RWPE2 (cell line): ENCODE results near the gene PARD6G.

Experiments used
- ATAC-seq: fragments of 200-7000 bp; cut with Tn5 transposase; 3 replicates; pipeline ENCODE4 v1.9.1; 2021; ENCODE audit warnings: low read depth
- DNase-seq: peaks from one replicate; pipeline ENCODE4 v3.0.0-alpha.2; 2020; ENCODE audit warnings: low spot score
- H3K27ac ChIP-seq: fragments of 450-650 bp; 2 replicates; pipeline ENCODE4 v1.5.1; 2017; ENCODE audit warnings: mild to moderate bottlenecking; ENCODE audit not compliant: poor library complexity, severe bottlenecking
- H3K27me3 ChIP-seq: fragments of 250-450 bp; sonication (Bioruptor Pico); 2 replicates; pipeline ENCODE4 v1.5.1; 2021; ENCODE audit warnings: mild to moderate bottlenecking, moderate library complexity; ENCODE audit not compliant: insufficient read depth, poor library complexity, severe bottlenecking
- H3K36me3 ChIP-seq: fragments of 250-450 bp; sonication (Bioruptor Pico); 2 replicates; pipeline ENCODE4 v1.5.1; 2020; ENCODE audit warnings: low read depth, mild to moderate bottlenecking, moderate library complexity
- H3K4me1 ChIP-seq: fragments of 250-450 bp; sonication (Bioruptor Pico); 2 replicates; pipeline ENCODE4 v1.5.1; 2021; ENCODE audit warnings: mild to moderate bottlenecking, moderate library complexity; ENCODE audit not compliant: insufficient read depth, poor library complexity, severe bottlenecking
- H3K4me3 ChIP-seq: fragments of 250-450 bp; sonication (Bioruptor Pico); 2 replicates; pipeline ENCODE4 v1.5.1; 2021; ENCODE audit warnings: mild to moderate bottlenecking, moderate library complexity; ENCODE audit not compliant: severe bottlenecking
- H3K9me3 ChIP-seq: fragments of 250-450 bp; sonication (Bioruptor Pico); 2 replicates; pipeline ENCODE4 v1.5.1; 2021; ENCODE audit warnings: mild to moderate bottlenecking, moderate library complexity; ENCODE audit not compliant: severe bottlenecking
- TF ChIP-seq, protein P1 (sequence below): fragments of 450-650 bp; IDR thresholded peaks from one replicate; pipeline ENCODE4 v1.5.1; 2017; ENCODE audit warnings: mild to moderate bottlenecking, moderate library complexity; ENCODE audit not compliant: poor library complexity, severe bottlenecking

PARD6G gene

DNA sequence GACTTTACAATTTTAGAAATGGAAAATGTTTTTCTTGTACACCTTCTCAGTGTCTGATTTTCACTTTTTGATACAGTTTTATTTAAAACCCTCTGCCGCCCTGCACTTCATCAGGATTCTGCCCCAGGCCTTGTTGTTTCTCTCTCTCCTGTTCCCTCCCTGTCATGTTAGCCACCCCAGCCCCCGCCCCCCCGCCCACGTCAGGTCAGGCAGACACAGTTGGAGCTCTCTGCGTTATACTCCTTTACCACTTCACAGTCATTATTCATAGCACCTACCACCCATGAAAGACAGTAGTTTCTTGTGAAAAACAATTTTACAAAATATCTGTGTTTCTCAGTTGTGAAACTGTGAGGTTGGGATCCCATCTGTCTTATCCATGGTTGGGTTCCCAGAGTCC is 116.8 kb downstream of the PARD6G start:
- DNase-seq (no peak), ATAC-seq (no peak)
- Histone ChIP-seq H3K4me3 (no peak overlapping the region), H3K4me1 (peaks cover 12% of the 10 kb centered on the region), H3K27me3 (no peaks in the 10 kb centered on the region), H3K27ac (no peak overlapping the region), H3K36me3 (peaks cover 63% of the 10 kb centered on the region), H3K9me3 (no peaks in the 10 kb centered on the region)
- TF ChIP-seq, protein P1, sequence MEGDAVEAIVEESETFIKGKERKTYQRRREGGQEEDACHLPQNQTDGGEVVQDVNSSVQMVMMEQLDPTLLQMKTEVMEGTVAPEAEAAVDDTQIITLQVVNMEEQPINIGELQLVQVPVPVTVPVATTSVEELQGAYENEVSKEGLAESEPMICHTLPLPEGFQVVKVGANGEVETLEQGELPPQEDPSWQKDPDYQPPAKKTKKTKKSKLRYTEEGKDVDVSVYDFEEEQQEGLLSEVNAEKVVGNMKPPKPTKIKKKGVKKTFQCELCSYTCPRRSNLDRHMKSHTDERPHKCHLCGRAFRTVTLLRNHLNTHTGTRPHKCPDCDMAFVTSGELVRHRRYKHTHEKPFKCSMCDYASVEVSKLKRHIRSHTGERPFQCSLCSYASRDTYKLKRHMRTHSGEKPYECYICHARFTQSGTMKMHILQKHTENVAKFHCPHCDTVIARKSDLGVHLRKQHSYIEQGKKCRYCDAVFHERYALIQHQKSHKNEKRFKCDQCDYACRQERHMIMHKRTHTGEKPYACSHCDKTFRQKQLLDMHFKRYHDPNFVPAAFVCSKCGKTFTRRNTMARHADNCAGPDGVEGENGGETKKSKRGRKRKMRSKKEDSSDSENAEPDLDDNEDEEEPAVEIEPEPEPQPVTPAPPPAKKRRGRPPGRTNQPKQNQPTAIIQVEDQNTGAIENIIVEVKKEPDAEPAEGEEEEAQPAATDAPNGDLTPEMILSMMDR: no peak

DNA sequence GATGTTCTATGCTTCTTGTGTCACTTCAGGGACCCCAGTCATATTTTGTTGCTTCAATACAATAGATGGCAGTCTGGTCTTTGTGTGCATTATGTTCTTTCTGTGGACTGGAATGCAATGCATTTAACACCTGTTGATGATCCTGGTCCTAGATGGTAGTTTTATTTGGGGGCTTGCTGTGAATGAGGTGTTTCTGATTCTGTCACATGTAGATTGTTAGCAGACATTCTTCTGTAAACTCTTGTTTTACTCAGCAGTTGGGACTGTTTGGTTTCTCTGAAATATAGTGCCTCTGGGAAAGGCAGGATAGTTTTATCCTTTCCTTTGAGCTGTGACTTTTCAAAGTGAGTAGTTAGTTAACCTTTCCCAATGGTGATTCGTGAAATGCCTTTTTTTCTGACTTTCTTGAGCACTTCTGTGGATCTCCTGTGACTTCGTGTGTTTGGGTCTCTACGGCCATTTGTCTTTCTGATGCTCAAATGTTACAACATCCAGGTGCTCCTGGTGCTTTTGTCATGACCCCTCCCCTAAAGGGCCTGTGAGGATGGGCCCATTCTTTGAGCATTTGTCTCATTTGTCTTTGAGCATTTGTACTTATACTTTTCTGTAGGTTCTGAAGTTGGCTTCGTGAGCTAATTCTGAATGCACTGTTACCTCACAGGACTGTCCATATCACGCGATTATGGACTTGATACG is 117.5 kb downstream of the PARD6G start:
- Histone ChIP-seq H3K4me3 (no peak overlapping the region), H3K36me3 (peaks cover 56% of the 10 kb centered on the region), H3K9me3 (no peaks in the 10 kb centered on the region), H3K27me3 (no peaks in the 10 kb centered on the region), H3K4me1 (peaks cover 12% of the 10 kb centered on the region), H3K27ac (no peak overlapping the region)
- TF ChIP-seq, protein P1: no peak
- DNase-seq (no peak), ATAC-seq (no peak)

DNA sequence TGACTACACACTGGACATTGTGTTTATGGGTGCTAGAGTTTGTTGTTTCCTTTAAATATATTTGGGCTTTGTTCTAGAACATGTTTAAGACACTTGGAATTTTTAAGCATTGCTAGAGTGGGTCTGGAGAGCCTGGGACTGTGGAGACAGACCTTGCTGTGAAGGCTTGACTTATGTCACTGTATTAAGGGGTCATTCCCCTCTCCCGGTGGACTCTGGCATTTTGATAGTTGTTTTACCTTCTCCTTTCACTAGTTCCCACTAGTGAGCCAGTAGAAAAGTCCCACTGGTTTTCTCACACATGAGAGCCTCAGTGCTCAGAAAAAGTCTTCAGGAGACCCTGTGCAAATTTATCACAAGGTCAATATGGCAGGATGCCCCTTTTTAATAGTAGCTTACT is 119.7 kb downstream of the PARD6G start:
- peaks cover 38% of the 10 kb centered on the region for H3K36me3 ChIP-seq
- no peak for DNase-seq
- no peak for ATAC-seq
- no peaks in the 10 kb centered on the region for H3K27me3 ChIP-seq
- H3K9me3 ChIP-seq: no peaks in the 10 kb centered on the region
- peaks cover 19% of the 10 kb centered on the region for H3K4me1 ChIP-seq
- no peak overlapping the region for H3K4me3 ChIP-seq
- H3K27ac ChIP-seq: no peak overlapping the region
- TF ChIP-seq, protein P1: no peak

DNA sequence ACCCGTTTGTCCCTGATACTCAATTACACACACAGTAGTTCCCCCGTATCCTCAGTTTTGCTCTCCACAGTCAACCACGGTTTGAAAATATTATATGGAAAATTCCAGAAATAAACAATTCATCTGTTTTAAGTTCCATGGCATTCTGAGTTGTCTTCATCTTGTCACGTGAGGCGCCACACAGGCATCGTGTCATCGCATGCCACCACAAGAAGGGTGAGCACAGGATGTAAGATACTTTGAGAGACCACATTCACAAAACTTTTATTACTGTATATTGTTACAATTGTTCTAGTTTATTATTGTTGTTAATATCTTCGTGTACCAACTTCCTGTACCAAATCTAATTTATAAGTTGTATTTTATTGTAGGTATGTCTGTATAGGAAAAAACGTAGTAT is 120.5 kb downstream of the PARD6G start:
- Histone ChIP-seq H3K9me3 (no peaks in the 10 kb centered on the region), H3K4me3 (no peak overlapping the region), H3K27me3 (no peaks in the 10 kb centered on the region), H3K36me3 (peaks cover 30% of the 10 kb centered on the region), H3K27ac (no peak overlapping the region), H3K4me1 (peaks cover 12% of the 10 kb centered on the region)
- DNase-seq (no peak), ATAC-seq (no peak)
- TF ChIP-seq, protein P1: no peak

DNA sequence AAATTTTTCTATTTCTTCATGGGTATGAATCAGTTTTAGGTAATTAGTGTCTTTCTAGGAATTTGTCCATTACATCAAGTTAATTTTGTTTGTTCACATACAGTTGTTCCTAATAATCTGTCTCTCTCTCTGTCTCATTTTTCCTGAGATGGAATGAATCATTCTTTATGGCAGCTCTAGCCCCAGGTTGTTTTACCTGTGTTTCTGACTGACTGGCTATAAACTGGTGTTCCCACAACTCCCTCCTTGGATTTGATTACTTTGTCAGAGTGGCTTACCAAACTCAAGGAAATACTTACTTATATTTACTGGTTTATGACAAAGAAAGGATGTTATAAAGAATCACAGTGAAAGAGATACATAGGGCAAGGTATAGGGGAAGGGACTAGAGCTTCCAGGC is 123.2 kb downstream of the PARD6G start:
- no peaks in the 10 kb centered on the region for H3K9me3 ChIP-seq
- peak; percentile 85 for ATAC-seq
- no peak overlapping the region for H3K4me3 ChIP-seq

More for the DNA sequence above, 123.2 kb downstream of the PARD6G start:
- peaks cover 7% of the 10 kb centered on the region for H3K4me1 ChIP-seq
- no peaks in the 10 kb centered on the region for H3K27me3 ChIP-seq
- H3K27ac ChIP-seq: peak overlapping the region; percentile 42
- peaks cover 39% of the 10 kb centered on the region for H3K36me3 ChIP-seq
- DNase-seq: no peak
- TF ChIP-seq, protein P1: no peak
